KG1 (cell line): ENCODE results near the gene SPATC1L.
"Not testable (repeated sequence)": the region's sequence is repeated elsewhere in the genome, so short reads cannot be mapped to it uniquely, and the experiment has no call there.

ENCODE experiments used
- DNase-seq: peaks from one replicate; lab custom pipeline; 2025; lab: John Stamatoyannopoulos, UW

The SPATC1L gene

DNA sequence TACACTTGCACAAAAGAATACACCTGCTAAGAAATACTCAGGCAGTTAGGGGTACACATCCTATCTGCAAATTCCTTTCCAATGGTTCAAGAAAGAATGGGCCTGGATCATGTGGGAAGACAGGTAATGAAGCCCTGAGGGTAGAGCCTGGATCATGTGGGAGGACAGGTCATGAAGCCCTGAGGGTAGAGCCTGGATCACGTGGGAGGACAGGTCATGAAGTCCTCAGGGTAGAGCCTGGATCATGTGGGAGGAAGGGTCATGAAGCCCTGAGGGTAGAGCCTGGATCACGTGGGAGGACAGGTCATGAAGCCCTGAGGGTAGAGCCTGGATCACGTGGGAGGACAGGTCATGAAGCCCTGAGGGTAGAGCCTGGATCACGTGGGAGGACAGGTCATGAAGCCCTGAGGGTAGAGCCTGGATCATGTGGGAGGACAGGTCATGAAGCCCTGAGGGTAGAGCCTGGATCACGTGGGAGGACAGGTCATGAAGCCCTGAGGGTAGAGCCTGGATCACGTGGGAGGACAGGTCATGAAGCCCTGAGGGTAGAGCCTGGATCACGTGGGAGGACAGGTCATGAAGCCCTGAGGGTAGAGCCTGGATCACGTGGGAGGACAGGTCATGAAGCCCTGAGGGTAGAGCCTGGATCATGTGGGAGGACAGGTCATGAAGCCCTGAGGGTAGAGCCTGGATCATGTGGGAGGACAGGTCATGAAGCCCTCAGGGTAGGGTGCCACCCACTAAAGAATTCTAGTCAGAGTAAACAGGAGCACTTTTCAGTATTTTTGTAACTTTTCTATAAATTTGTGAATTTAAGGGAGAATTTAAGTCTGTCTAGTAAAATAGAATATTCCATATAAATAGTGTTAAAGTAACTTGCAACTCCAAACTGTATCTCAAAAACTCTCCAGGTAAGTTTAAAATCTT lies 16.9 kb upstream of the SPATC1L start:
- not testable (repeated sequence) for DNase-seq

DNA sequence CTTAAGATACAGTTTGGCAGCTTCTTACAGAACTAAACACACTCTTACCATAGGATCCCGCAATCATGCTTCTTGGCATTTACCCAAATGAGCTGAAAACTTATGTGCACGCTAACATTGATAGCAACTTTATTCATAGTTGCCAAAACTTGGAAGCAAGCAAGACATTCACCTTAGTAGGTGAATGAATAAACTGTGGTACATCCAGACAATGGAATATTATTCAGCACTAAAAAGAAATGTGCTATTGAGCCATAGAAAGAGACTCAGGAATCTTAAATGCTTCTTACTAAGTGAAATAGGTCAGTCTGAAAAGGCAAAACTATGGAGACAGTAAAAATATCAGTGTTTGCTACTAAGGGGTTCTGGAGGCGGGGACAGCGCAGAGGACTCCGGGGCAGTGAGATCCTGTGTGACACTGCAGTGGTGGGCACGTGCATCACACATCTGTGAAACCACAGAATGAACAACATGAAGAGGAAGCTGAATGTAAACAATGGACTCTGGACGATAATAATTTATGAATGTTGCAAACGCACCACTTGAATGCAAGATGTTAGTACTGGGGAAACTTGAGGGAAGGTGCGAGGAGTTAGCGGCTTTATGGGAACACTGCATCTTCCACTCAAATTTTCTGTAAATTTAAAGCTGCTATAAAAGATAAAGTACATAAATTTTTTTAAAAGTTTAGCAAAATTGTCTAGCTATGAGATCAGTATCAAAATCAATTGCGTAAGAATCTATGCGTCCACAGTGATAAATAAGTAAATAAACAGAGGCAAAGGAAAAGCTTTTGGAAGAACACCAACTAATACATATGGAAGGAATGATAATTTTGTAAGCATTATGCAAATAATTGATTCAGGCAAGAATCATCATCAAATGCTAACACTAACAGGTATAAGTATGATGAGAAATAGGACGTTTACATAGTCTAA lies 15.4 kb upstream of the SPATC1L start:
- no peak for DNase-seq

DNA sequence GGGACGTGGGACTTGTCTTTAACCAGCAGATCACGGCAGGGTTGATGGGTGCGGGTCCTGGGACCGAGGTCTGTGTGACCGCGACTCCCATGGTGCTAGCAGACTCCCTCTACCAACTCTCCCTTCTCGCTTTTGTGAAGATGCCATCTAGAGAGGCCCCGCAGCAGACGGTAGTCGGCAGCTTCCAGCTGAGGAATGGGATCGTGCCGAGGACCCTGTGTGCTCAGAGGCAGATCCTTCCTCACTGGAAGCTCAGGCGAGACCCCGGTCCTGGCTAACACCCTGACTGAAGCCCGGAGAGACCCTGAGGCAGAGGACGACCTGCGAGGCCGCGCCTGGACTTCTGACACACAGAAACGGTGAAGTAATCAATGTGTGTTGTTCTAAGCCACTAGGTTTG lies 12.5 kb upstream of the SPATC1L start:
- DNase-seq: no peak

DNA sequence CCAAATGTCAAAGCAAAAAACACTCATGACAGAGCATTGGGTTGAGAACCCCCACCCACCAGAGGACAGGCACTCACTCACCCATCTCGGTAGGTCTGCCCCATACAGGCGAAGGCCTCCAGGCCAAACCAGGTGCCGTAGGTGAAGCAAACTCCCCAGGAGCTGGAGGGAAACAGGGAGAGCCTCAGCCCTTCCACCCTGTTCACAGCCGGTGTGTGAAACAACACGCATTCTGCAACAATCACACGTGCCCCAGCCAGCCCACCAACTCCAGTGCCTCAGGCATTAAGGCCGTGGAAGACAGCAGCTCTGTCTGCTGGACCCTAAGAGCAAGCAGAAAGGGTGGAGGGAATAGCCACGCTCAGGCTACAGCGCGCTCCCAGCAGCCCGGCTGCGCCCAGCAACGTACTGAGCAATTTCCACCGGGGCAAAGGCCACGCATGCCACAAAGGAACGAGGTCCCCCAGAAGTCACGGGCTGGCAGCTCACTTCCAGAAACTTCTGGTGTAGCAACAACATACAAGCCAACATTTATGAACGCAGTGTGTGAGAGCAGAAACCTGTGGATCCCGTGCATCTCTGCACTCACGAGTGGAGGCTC lies 11.4 kb upstream of the SPATC1L start:
- no peak for DNase-seq

DNA sequence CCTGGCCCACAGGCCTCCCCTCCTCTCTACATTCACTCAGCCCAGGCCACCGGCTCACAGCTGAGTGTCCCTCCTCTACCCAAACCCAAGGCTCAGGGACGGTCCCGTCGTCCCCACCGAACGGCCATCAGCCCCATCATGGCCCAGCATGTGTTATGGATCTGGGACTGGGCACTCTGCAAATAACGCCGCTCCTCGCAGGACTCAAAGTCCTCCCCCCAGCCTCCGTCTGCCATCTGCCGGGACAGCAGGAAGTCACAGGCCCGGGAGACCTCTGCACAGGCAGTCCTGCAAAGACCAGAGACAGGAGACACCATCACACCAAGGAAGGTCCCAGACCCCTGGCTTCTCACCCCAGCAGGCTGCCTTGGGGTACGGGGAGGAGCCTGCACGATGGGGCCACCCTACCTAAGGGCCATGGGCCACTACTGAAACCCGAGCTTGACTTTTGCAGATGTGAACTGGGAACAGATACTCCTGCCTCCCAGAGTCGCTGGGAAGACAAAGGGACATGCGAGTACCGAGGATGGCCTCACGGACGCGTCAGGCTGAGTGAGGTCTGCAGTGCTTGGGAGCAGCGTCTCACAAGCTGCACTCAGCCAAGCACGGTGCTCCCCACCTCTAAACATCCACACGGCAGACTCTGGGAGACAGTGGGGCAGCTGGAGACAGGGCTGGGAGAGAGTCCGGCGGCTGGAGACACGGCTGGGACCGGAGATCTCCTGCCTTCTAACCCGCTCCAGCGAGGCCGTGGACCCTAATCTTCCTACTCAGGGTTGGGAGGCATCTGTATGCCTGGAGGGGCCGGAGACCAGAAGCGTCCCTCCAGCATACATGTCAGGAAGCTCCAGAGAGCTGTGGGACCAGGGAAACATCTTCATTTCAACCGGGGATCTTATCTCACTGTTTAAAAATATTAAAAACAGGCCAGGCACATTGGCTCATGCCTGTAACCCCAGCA lies 10.4 kb upstream of the SPATC1L start:
- no peak for DNase-seq

DNA sequence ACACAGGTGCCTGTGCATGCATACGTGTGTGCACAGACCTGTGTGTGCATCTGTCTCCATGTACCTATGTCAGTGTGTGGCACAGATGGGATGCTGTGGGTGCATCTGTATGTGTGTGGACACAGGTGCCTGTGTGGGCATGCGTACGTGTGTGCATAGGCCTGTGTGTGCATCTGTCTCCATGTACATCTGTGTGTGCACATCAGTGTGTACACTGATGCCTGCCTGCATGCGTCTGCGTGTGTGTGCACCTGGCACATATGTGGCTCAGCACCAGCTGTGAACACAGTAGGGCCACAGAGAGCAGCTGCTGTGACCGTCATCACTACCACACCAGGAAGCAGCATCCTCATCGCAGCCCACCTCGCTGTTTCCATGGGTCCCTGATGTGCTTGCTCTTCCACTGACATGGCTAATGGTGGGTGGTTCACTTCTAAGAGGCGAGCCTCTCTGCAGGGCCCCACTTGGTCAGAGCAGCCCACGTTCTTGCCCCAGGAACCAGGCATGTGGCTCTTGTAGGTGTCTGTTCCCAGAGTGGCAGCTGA lies 9.6 kb upstream of the SPATC1L start:
- DNase-seq: no peak

DNA sequence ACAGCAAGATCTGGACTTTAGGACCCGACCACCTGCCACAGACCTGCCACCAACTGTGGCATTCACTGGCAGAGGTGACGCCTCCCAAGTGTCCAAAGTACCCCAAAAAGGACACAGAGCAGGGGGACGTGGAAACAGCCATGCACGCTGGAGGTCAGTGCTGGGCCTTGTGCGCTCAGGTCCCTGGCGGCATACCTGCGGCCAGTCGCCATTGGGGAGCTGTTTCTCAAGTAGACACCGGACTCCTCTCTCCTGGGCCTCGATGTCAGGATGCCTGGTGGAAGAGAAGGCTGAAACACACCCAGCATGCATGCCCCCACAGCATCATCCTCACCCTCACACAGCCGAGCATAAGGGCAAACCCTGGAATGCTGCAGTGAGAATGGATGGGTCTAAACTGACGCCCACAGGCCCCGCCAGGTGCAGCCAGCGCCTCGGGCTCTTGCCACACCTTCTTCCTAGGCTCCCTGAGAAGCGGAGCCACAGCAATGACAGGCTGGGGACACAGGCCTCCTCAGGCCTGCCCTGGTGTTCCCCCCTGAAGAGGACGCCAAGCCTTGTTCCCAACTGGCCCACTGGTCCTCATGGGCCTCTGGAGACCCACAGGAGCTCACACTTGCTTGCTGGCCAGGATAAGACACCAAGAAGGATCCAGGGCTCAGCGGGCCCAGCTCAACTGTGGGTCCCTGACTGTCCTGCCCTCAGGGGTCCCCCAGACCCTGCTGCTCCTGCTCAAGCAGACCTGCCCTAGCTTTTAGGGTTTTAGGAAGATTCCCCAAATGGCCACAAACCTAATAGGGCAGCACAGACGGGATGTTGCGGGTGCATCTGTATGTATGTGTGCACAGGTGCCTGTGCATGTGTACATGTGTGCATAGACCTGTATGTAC lies 7.7 kb upstream of the SPATC1L start:
- DNase-seq: no peak

DNA sequence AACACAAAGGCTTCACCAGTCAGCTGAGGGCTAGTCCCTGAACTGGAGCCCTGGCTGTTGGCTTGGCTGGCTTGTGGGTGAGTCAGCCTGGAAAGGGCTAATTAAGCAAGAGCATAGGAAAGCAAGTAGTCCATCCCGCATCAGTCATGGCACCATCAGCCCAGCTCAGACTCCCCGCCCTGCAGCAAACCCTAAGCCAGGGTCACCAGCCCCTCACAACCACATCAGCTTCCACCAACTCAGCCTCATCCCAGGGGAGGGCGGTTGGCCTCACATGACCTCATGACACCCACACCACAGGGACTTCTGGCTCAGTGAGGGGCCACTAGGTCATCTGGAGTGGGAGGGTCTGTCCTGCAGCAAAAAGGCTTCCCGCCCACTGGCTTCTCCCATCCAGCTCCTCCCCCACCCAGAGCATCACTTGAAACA lies 7.0 kb upstream of the SPATC1L start:
- DNase-seq: no peak

DNA sequence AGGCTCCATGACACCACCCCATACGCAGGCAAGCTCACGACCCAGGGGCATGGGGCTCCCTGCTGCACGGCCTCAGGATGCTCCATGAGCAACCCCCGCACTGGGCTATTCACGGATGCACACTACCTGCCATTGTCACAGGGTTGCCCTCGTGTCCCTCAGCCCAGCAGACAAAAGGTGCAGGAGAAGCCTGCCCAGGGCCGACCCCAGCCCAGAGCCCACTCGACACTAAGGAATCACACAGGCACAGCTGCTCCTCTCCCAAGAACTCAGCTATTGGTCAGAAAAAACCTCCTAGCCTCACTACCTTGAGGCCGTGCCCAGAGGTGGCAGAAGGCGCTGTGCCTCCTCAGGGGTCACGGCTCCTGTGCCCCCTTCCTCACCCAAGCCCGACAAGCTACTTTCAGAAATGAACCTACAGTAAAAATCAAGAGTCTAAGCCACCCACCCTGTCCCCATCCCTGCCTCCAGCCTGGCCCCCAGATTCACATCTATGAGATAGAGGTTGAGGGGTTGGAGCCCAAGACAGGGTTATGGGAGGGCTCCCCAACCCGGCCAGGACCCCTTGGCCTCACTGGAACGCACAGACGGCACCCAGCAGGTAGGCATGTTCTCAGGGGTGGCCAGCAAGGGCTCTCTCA lies 6.4 kb upstream of the SPATC1L start:
- no peak for DNase-seq

DNA sequence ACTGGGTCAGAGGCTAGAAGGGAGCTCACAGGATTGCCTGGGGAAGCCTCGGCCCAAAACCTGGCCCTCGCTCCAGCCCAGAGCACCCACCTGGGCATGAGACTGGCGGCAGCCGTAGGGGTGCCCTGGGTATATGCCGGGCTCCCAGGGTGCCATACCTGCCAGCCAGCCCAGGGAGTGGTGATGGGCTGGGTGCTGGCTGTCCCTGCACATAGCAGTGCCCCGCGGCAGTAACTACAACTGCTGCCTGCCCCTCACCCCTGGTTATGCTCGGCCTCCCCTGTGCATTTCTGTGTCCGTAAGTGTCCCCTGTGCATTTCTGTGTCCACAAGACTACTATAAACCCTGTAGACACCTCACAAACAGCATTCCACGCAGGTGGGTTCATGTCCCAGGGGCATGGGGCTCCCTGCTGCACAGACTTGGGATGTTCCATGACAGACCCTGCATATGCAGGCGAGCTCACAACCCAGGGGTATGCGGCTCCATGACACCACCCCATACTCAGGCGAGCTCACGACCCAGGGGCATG lies 5.8 kb upstream of the SPATC1L start:
- DNase-seq: no peak

DNA sequence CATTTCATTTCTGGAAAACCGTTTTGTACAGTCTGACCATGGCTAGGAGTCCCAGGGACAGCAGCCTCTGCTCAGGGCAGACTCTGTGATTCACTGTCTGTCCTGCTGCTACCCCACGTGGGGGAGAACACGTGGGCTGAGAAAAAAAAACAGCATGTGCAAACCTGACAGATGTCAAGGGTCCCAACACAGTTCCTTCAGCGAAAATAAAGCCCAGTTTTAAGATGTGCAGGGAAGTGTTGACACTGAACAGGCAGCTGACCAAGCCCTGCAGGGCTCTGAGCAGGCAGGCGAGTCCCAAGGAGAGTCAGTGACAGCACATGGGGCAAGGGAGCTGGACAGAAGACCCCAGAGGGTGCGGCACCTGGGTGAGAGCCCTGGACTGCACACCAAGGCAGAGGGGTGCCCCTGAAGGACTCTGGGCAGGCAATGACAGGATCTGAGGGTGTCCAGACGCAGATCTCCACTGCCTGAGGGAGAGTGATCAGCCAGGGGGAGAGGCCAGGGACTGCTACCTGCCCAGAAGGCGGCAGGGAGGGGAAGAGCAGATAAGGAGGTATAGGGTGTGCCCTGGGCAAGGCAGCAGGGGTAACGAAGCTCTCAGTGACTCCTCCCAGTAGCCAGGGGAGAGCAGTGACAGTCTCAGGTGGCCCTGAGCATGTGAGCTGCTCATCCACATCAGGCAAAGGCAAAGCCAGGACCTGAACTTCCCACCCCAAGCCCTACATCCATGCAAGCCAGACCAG lies 5.1 kb upstream of the SPATC1L start:
- no peak for DNase-seq

DNA sequence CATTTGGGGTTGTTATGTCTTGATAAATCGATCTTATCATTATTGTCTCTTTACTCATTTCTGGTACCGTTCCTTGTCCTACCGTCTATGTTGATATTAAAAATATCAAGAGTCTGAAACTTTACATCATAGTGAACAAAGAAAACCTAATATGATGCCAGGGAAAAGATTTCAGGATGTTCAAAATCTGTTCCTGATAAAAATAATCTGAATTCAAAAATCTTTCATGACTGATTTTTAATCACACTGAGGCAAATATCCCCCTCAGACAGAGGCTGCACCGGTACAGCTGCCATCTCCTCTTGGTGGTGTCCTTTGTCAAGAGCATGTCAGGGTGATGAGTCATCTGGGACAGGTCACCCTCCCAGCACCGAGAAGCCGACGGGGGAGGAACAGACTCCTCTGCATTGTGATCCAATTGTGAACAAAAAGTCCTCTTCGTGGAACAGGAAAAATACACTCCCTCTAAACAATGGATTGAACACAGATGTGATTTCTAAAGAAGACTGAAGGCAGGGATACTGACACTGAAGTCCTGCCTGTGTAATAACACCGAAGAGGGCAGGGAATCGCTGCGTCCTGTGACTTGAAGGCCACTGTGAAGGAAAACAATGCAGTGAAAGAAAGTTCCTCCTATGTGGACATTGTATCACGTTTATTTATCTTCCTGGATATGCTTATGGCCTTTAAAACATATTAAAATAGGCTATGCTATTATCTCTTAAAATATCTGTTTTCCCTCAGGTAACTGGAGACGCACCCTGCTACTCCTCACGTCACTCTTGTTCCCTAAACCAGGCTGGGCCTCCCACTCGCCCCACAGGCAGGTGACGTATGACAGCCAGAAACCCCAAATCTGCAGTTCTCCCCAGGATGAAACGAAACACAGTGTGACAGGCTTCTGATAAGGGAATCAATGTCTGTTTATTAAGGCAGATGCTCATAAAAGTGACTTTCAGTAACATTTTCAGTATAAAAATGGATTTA lies 4.3 kb upstream of the SPATC1L start:
- DNase-seq: no peak

DNA sequence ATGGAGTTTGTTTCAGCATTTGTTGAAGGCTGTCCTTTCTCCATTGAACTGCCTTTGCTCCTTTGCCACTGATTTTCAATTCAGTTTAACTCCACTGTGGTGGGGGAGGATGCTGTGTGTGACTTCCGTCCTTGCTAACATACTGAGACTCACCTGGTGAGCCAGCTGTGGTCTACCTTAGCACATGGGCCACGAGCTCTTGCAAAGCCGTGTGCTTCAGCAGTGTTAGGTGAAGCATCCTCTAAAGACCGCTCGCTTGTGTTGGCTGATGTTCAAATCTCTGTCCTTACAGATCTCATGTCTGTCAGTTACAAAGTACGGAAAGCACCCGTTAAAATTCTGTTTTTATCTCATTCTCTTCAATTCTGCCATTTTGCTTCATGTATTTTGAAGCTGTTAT lies 3.6 kb upstream of the SPATC1L start:
- no peak for DNase-seq

DNA sequence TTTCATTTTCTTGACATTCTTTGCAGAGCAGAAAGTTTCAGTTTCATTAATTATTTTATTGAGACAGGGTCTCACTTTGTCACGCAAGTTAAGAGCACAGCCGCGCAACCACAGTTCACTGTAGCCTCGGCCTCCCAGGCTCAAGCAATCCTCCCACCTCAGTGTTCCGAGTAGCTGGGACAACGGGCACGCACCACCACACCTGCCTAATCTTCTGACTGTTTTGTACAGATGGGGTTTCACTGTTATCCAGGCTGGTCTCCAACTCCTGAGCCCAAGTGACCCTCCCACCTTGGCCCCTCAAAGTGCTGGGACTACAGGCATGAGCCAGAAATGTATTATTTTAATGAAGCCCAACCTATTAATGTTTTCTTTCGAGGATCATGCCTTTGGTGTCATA lies 3.0 kb upstream of the SPATC1L start:
- DNase-seq: no peak

DNA sequence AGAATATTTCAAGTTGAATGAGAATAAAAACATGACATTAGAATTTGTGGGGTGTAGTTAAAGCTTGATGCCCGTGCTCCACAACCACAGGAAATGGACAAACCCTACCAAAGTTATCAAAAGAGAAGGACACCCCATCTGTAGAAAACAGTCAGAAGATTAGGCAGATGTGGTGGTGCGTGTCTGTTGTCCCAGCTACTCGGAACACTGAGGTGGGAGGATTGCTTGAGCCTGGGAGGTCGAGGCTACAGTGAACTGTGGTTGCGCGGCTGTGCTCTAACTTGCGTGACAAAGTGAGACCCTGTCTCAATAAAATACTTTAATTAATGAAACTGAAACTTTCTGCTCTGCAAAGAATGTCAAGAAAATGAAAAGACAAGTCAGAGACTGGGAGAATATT lies 1.5 kb upstream of the SPATC1L start:
- no peak for DNase-seq

DNA sequence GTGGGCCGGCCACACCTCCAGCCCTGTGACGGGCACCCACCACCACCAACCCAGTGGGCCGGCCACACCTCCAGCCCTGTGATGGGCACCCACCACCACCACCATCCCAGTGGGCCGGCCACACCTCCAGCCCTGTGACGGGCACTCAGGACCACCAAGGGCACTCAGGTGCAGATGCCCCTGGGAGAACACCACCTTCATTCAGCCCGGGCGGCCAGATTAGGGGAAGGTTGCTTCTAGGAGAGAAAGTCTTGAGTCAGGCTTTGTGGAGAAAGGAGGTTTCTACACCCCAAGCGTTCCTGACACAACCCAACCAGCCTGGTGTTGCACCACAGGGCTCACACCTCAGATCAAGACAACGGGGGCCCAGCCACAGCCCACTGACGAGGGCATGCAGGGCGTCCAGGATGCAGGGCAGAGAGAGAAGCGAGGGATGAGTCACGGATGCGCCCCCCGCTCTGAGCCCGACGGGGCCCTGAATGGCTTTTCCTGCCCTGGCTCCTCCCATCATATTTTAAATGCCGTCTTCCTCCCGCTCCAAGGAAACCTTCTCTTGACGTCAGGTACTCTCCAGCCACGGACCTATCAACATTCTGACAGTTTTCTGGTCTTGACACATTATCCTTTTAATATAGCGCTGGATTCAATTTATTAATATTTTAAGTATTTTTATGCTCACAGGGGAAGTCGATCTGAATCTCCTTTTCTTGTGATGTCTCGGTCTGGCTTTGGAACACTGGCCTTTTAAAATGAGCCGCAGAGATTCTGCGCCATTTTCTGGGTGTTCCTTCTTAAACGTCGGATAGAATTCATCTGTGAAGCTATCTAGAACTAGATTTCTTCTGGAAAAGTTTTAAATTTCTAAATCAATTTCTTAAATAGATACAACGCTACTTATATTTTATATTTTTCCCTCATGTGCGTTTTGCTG lies 631 bp upstream of the SPATC1L start:
- no peak for DNase-seq
